DLD1 (cell line): ENCODE data around the gene DAPL1.
"Not testable (repeated sequence)": the region's sequence is repeated elsewhere in the genome, so short reads cannot be mapped to it uniquely, and the experiment has no call there.

Experiments used
- in situ Hi-C: cut with HindIII; loops from 2 replicates; pipeline ENCODE4 v1.10.0; 2017; ENCODE audit warnings: low sequenced_read_pairs

Gene DAPL1

GRCh38 chr2:158817588-158817987 is 22.5 kb downstream of the DAPL1 start:
- in situ Hi-C loops = no loop called here

GRCh38 chr2:158818511-158818910 is 23.4 kb downstream of the DAPL1 start:
- in situ Hi-C loops = no loop called here

GRCh38 chr2:158822193-158822592 is 27.1 kb downstream of the DAPL1 start:
- in situ Hi-C loops = no loop called here

DNA sequence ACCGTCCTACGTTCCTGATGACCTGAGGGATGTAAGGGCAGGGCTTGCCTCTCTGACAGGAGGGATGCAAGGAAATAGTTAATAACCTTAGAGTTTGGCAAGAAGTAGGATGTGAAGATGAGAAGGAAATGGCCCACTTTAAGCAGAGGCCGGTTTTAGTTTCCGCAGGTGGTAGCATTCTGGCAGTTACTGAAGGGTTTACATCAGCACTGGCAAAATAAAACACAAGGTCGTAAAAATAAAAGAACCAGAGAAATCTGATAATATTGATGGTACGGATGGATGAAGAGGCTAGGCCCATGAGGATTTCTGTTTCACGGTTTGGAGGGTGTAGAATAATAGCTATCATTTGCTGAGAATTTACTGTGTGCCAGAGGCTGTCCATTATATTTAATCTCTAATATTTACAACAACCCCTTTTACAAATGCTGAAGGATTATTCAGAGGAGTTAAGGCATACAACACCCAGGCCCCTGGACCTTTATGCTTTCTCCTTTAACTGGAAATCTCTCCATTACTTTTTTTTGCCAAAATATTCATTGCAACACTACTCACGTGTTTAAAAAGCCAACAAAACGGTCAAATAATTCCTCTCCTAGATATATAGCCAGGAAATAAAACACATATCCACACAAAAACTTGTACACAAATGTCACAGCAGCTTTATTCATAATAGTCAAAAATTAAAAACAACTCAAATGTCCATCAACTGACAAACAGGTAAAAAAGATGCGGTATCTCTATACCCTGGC is 28.5 kb downstream of the DAPL1 start:
- in situ Hi-C loops = no loop called here

DNA sequence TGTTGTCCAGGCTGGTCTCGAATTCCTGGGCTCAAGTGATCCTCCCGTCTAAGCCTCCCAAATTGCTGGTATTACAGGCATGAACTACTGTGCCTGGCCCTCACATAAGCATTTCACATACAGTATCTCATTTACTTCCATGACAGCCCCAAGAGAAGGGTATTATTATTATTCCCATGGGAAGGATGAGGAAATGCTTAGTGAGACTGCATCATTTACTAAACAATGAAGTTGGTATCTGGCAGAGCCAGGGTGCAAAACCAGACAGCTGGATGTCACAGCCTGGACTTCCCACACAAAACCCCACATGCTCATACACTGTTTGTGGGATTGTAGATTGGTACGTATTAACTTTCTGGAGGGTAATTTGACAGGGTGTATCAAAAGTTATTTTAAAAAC is 29.9 kb downstream of the DAPL1 start:
- in situ Hi-C loops = no loop called here

DNA sequence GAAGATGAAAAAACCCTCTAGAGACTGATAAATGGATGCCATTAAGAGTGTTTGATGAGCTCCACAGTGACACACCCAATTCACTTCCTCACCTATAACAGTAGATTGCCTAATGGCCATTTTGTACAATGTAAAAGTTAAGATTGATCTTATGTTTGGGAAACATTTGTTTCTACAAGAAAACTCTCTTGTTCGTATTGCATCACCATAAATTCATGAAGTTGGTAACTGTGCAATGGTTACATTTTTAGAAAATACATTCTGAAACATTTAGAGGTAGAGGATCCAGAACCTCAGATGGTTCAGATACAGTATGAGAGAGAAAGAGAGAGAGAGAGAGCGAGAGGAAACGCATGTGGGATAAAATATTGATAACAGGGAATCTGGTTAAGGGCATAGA is 31.8 kb downstream of the DAPL1 start:
- in situ Hi-C loops = no loop called here

DNA sequence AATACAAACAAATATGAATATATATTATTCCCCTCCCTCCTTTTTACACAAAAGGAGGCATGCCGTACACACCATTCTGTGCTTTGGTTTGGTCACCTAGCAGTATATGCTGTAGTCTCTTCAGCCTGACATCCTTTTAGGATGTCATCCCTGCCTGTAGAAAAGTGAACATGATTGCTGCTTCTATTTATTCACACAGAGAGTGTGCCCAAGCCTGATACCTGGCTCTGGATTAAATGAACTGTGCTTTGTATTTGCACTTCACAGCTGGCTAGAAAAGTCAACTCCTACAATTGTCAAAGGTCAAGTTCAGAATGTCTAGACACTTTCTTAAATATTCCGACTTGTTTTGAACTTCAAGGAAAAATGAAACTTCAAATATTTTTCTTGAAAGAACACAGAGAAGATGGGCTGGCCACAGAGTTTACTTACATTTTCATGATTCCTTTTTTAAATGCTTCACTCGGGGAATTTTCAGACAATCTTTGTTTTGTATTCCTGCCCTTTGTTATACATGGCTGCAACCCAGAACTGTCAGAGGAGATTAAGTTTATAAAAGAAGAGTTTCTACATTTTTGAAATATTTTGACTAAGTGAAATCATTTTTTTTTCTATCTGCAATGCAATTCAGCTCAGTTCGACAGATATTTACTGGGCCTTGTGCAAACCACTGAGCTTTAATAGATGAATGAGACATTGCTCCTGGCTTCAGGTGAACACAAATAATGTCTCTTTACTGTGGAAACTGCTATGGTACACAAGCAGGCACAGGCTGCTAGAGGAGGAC is 33.5 kb downstream of the DAPL1 start:
- in situ Hi-C loops = no loop called here

DNA sequence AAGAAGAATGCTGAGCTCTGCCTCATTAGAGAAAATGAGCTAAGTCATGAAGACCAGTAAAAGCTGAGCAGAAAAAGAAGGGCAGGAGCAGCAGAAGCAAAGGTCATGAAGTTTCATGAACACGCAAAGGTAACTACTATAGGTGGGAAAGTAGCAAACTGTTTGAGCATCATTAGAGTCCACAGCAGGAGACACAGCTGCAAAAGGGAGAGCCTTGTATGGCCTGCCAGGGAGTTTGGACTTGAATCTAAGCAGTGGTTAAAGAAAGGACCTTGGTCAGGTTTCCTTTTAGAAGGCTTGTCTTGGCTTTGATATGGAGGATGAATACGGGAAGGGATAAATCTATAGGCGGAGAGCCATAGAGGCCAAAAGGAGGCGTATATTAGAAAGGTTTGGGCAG is 34.0 kb downstream of the DAPL1 start:
- in situ Hi-C loops = no loop called here

DNA sequence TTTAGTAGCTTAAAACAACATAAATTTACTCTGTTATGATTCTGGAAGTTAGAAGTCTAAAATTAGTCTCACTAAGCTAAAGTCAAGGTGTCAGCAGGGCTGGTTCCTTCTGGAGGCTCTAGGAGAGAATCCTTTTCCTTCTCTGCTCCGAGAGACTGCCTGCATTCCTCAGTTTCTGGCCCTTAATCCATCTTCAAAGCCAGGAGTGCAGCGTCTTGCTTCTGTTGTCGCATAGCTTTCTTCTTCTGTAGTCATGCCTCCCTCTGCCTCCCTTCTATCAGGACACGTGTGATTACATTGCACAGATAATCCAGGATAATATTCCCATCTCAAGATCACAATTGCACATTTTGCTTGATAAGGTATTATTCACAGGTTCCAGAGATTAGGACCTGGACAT is 35.1 kb downstream of the DAPL1 start:
- in situ Hi-C loops = no loop called here

DNA sequence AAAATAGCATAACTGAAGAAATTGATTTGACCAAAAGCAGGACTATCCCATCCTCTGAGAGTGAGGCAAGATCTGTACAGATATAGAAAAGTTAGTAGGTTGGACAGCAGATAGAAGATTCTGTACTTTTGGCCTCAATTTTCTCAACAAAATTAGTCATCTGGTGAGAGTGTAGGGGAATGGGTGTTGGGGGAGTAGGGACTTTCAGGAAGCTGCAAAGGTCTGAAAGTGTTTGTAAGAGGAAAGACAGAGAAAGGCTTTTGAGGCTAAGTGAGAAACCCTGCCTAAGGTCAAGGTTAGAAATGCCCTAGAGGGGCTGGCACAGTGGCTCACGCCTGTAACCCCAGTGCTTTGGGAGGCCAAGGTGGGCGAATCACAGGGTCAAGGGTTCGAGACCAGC is 40.3 kb downstream of the DAPL1 start:
- in situ Hi-C loops = no loop called here

GRCh38 chr2:158837645-158838044 is 42.5 kb downstream of the DAPL1 start:
- in situ Hi-C loops = no loop called here

DNA sequence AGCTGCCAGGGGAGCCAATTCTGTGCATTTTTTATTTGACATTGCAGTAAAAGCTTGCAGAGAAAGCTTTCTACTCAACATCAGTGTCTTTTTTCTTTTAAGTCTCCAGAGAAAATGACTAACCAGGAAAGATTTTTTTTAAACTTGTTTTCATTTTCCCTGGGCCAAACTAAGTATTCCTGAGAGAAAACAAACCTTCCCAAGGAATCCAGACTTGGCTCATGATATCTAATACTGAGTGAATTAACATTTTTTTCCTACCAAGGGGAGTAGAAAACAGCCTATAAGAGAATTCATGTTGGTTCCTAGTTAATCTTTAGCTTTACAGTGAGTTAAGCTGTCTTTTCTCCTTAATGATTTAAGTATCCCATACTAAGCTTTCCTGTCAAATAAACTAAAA is 46.7 kb downstream of the DAPL1 start:
- in situ Hi-C loops = no loop called here

DNA sequence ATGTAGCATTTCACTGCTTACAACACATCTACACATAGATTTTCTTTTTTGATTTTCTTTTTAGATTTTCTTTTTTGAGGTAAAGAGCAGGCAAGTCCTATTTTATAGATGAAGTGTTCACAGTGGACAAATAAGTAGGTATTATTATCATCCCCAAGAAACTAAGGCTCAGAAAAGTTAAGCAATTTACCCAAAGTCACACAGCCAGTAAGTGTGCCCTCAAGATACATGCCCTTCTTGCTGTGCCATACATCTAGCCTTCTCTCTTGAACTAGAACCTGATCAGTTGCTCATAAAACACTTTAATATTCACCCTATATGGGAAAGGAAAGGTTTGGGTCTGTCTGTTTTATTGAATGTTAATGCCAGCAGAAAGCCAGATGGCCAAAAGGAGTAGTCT is 50.3 kb downstream of the DAPL1 start:
- in situ Hi-C loops = no loop called here

DNA sequence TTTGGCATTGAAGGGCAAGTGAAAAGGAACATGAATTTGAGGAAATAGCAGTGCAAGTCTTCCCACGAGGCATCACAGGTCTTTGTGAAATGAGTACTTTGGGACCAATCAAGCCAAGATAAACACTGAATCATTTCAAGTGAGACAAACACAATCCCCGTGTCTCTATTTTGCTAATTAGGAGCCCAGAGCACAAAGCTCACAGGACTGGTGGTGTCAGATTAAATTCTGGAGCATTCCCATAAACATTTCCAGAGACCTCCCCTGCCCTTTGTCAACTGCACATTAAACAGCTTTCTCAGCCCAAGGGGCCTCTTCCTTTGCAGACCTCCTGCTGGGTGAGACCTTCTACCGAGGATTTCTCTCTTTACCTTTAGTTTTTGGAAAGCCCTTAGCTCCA is 50.7 kb downstream of the DAPL1 start:
- in situ Hi-C loops = no loop called here

DNA sequence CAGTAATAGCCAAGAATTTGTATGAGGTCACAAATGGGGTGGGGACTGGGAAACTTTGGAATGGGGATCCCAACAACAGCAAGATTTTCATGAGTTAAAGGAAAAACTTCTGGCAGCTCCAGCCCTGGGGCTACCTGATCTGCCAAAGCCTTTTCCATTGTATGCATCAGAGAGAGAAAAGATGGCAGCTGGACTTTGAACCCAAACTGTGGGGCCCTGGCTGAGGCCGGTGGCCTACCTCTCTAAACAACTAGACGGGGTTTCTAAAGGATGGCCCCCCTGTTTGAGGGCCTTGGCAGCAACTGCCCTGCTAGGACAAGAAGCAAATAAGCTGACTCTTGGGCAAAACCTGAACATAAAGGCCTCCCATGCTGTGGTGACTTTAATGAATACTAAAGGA is 52.4 kb downstream of the DAPL1 start:
- in situ Hi-C loops = not testable (repeated sequence)

- in situ Hi-C loops = not testable (repeated sequence)
These were observed 53.2 kb downstream of the DAPL1 start for GRCh38 chr2:158848031-158848970.

- in situ Hi-C loops = not testable (repeated sequence)
These were observed 65.1 kb downstream of the DAPL1 start for GRCh38 chr2:158860179-158860578.

DNA sequence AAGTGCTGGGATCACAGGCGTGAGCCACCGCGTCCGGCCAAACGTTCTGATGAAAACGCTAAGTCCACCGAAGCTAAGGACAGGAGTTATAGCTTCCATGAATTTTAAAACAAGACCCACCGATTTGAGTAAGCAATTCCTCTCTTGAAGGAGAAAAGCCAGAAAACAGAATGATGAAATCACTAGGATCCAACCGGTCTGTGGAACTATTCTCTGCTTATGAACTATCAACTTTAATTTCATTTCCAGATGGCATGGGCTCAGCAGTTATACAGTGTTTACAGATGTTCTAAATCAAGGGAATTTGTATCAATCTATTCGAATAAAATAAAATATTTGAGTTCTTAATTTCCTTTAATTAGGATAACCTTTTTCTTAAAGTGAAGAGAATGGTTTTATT is 66.5 kb downstream of the DAPL1 start:
- in situ Hi-C loops = not testable (repeated sequence)

DNA sequence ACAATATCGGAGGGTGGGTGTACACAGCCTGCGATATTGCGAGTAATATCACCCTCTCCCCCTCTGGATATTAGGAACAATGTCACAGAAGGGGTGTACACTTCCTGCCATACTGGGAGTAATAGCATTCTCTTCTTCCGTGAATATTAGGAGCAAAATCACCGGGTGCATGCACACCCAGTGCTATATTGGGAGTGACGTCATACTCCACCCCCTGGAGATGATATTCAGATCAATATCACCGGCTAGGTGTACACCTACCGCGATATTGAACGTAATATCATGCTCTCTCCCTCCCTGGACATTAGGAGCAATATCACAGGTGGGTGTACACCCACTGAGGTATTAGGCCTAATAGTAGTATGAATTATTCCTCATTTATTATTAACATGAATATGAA is 70.4 kb downstream of the DAPL1 start:
- in situ Hi-C loops = not testable (repeated sequence)
